ENCODE measurements around the gene OSBPL10. TPM values are rescaled to one million over a fixed set of nuclear protein-coding genes. Genes with fewer than 3 reads are reported as not detected.

The OSBPL10 gene
- total RNA-seq, 1 donor: 29.0 TPM

- no peak overlapping the region for H3K4me3 ChIP-seq (ENCODE audit: insufficient read depth, low read length)
- no peaks in the 10 kb centered on the region for H3K9me3 ChIP-seq (ENCODE audit: low read depth, low read length)
- no peak overlapping the region for H3K4me2 ChIP-seq (ENCODE audit: insufficient read depth, low read length)
- H3K36me3 ChIP-seq (ENCODE audit: insufficient read depth, low read length): no peaks in the 10 kb centered on the region
- no peaks in the 10 kb centered on the region for H4K20me1 ChIP-seq (ENCODE audit: insufficient read depth, low read length)
- no peak overlapping the region for H2AFZ ChIP-seq (ENCODE audit: low read length)
- no peaks in the 10 kb centered on the region for H3K79me2 ChIP-seq (ENCODE audit: insufficient read depth, low read length)
- peaks cover 5% of the 10 kb centered on the region for H3K4me1 ChIP-seq (ENCODE audit: insufficient read depth, low read length)
- no peak for DNase-seq (ENCODE audit: insufficient read length, low spot score, missing footprints)
- no peaks in the 10 kb centered on the region for H3K27me3 ChIP-seq (ENCODE audit: insufficient read depth, low read length)
- H3K27ac ChIP-seq (ENCODE audit: low read depth, low read length): no peak overlapping the region
- no peak for TF ChIP-seq CTCF (IDR thresholded peaks at IDR 0.05; ENCODE audit: extremely low read depth, low read depth, low read length)
Observed at GRCh38 chr3:31947162-31947561, 33.9 kb downstream of the OSBPL10 start.

GRCh38 chr3:31946484-31947081, 34.5 kb downstream of the OSBPL10 start:
- Histone ChIP-seq H2AFZ (ENCODE audit: low read length) (no peak overlapping the region), H3K27ac (ENCODE audit: low read depth, low read length) (no peak overlapping the region), H3K4me1 (ENCODE audit: insufficient read depth, low read length) (peaks cover 5% of the 10 kb centered on the region), H3K27me3 (ENCODE audit: insufficient read depth, low read length) (no peaks in the 10 kb centered on the region), H3K4me3 (ENCODE audit: insufficient read depth, low read length) (no peak overlapping the region), H3K9me3 (ENCODE audit: low read depth, low read length) (no peaks in the 10 kb centered on the region), H3K36me3 (ENCODE audit: insufficient read depth, low read length) (no peaks in the 10 kb centered on the region), H3K79me2 (ENCODE audit: insufficient read depth, low read length) (no peaks in the 10 kb centered on the region), H3K4me2 (ENCODE audit: insufficient read depth, low read length) (no peak overlapping the region), H4K20me1 (ENCODE audit: insufficient read depth, low read length) (no peaks in the 10 kb centered on the region)
- TF ChIP-seq CTCF (IDR thresholded peaks at IDR 0.05; ENCODE audit: extremely low read depth, low read depth, low read length): no peak
- no peak for DNase-seq (ENCODE audit: insufficient read length, low spot score, missing footprints)

- Histone ChIP-seq H3K36me3 (ENCODE audit: insufficient read depth, low read length) (no peaks in the 10 kb centered on the region), H3K4me1 (ENCODE audit: insufficient read depth, low read length) (peaks cover 5% of the 10 kb centered on the region), H3K4me3 (ENCODE audit: insufficient read depth, low read length) (no peak overlapping the region), H3K27ac (ENCODE audit: low read depth, low read length) (no peak overlapping the region), H3K4me2 (ENCODE audit: insufficient read depth, low read length) (peak overlapping the region; percentile 29), H3K79me2 (ENCODE audit: insufficient read depth, low read length) (no peaks in the 10 kb centered on the region), H4K20me1 (ENCODE audit: insufficient read depth, low read length) (no peaks in the 10 kb centered on the region), H2AFZ (ENCODE audit: low read length) (no peak overlapping the region), H3K27me3 (ENCODE audit: insufficient read depth, low read length) (no peaks in the 10 kb centered on the region), H3K9me3 (ENCODE audit: low read depth, low read length) (no peaks in the 10 kb centered on the region)
- peak; percentile 71 for DNase-seq (ENCODE audit: insufficient read length, low spot score, missing footprints)
- TF ChIP-seq CTCF (IDR thresholded peaks at IDR 0.05; ENCODE audit: extremely low read depth, low read depth, low read length): no peak
Observed at GRCh38 chr3:31945738-31946052, 35.4 kb downstream of the OSBPL10 start.

GRCh38 chr3:31943041-31943440, 38.0 kb downstream of the OSBPL10 start:
- Histone ChIP-seq H3K9me3 (ENCODE audit: low read depth, low read length) (no peaks in the 10 kb centered on the region), H3K79me2 (ENCODE audit: insufficient read depth, low read length) (no peaks in the 10 kb centered on the region), H3K36me3 (ENCODE audit: insufficient read depth, low read length) (no peaks in the 10 kb centered on the region), H3K4me3 (ENCODE audit: insufficient read depth, low read length) (no peak overlapping the region), H3K27me3 (ENCODE audit: insufficient read depth, low read length) (no peaks in the 10 kb centered on the region), H3K4me1 (ENCODE audit: insufficient read depth, low read length) (peaks cover 5% of the 10 kb centered on the region), H4K20me1 (ENCODE audit: insufficient read depth, low read length) (no peaks in the 10 kb centered on the region), H3K27ac (ENCODE audit: low read depth, low read length) (no peak overlapping the region), H2AFZ (ENCODE audit: low read length) (no peak overlapping the region), H3K4me2 (ENCODE audit: insufficient read depth, low read length) (no peak overlapping the region)
- TF ChIP-seq CTCF (IDR thresholded peaks at IDR 0.05; ENCODE audit: extremely low read depth, low read depth, low read length): no peak
- DNase-seq (ENCODE audit: insufficient read length, low spot score, missing footprints): no peak
